Stimulated activated CD4-positive, alpha-beta T cell treated with anti-CD3 and anti-CD28 coated beads, TNF-alpha, amount 100 ng/mL, for 1 hour (primary cell): ENCODE measurements around the gene PRKRIP1.
"Not testable (repeated sequence)": the region's sequence is repeated elsewhere in the genome, so short reads cannot be mapped to it uniquely, and the experiment has no call there.

Experiments used
- DNase-seq, 3 donors: peaks; one replicate each; pipeline ENCODE4 v3.0.0-alpha.2; 2020; ENCODE audit warnings: low read depth in 3 of 3, low spot score in 1 of 3

The PRKRIP1 gene

GRCh38 chr7:102395873-102396709, at the start of gene PRKRIP1:
PRKRIP1 (plus strand) TSS chr7:102396363; CDS start chr7:102396412, 49 bp downstream.
- peak; percentile 58 to 68 (median 65) for DNase-seq

GRCh38 chr7:102346983-102347382, 49.2 kb upstream of the PRKRIP1 start:
- DNase-seq: not testable (repeated sequence)

- DNase-seq: not testable (repeated sequence)
These were observed 39.8 kb upstream of the PRKRIP1 start, which contains the start of gene SPDYE6 for GRCh38 chr7:102356344-102356743. SPDYE6 (minus strand) TSS chr7:102356444; CDS start chr7:102356023, 421 bp downstream.

GRCh38 chr7:102363549-102364393, 32.4 kb upstream of the PRKRIP1 start:
- peak; percentile 75 to 87 (median 78) for DNase-seq

GRCh38 chr7:102364394-102364886, 31.7 kb upstream of the PRKRIP1 start:
- DNase-seq: peak in 1 of 3 donors; percentile 1

- not testable (repeated sequence) for DNase-seq
These were observed 30.8 kb upstream of the PRKRIP1 start for GRCh38 chr7:102365390-102365789.

- DNase-seq: not testable (repeated sequence)
These were observed 26.1 kb upstream of the PRKRIP1 start for GRCh38 chr7:102370038-102370437.

- DNase-seq: not testable (repeated sequence)
These were observed 23.4 kb upstream of the PRKRIP1 start for GRCh38 chr7:102372796-102373195.

GRCh38 chr7:102376964-102377466, 19.1 kb upstream of the PRKRIP1 start:
- DNase-seq: no peak

GRCh38 chr7:102380837-102381236, 15.3 kb upstream of the PRKRIP1 start:
- DNase-seq: not testable (repeated sequence)

GRCh38 chr7:102381696-102382425, 14.3 kb upstream of the PRKRIP1 start:
- not testable (repeated sequence) for DNase-seq

- no peak for DNase-seq
These were observed 9.1 kb upstream of the PRKRIP1 start for GRCh38 chr7:102387064-102387463.

- no peak for DNase-seq
These were observed 6.4 kb upstream of the PRKRIP1 start for GRCh38 chr7:102389810-102390209.

GRCh38 chr7:102390697-102391484, 5.3 kb upstream of the PRKRIP1 start:
- DNase-seq: peak in 2 of 3 donors; percentile 41 to 56

GRCh38 chr7:102392330-102392729, 3.8 kb upstream of the PRKRIP1 start:
- DNase-seq: no peak

GRCh38 chr7:102393467-102393866, 2.7 kb upstream of the PRKRIP1 start:
- DNase-seq: no peak

- DNase-seq: no peak
These were observed 631 bp upstream of the PRKRIP1 start for GRCh38 chr7:102395592-102395872.

- no peak for DNase-seq
These were observed 502 bp downstream of the PRKRIP1 start for GRCh38 chr7:102396710-102397019.

- no peak for DNase-seq
These were observed 2.4 kb downstream of the PRKRIP1 start for GRCh38 chr7:102398543-102398942.

- DNase-seq: no peak
These were observed 4.2 kb downstream of the PRKRIP1 start for GRCh38 chr7:102400360-102400759.
